HCT116 (cell line): ENCODE data around the gene RBMS1. TPM values are rescaled to one million over a fixed set of nuclear protein-coding genes. Genes with fewer than 3 reads are reported as not detected.
A peak's percentile ranks its signal among the peaks of the same experiment; 100 is the strongest.

Source experiments
- ATAC-seq: fragments of 200-7000 bp; cut with Tn5 transposase; 2 replicates; pipeline ENCODE4 v1.9.1; 2020; ENCODE audit warnings: mild to moderate bottlenecking, moderate library complexity
- BruUV-seq: library from RNA; stranded (reverse); fragments of 400-500 nt; replicated peaks from 2 replicates; lab custom pipeline; 2021; lab: Mats Ljungman, UMichigan
- CTCF ChIA-PET: fragments of 300-600 bp; sonication (Branson Sonifier 250); formaldehyde crosslinking; loops from one replicate; lab custom pipeline; 2021; ENCODE audit warnings: antibody characterized with exemption; lab: Charles Lee
- POLR2A ChIA-PET: fragments of 300-600, 350-600 bp; sonication (Branson Sonifier 250); formaldehyde crosslinking; loops from one replicate; lab custom pipeline; 2021; ENCODE audit warnings: antibody characterized with exemption; lab: Charles Lee
- RAD21 ChIA-PET, 2 experiments: fragments of 300-600 bp; sonication (Branson Sonifier 250); formaldehyde crosslinking; loops; one replicate each; lab custom pipeline; 2023; ENCODE audit warnings: low total read pairs in 2 of 2; ENCODE audit not compliant: uncharacterized antibody in 2 of 2, unreplicated experiment in 2 of 2, low non-redundant PET in 1 of 2; lab: Charles Lee
- DNase-seq: peaks from one replicate; pipeline ENCODE4 v3.0.0-alpha.2; 2010; ENCODE audit warnings: low read depth, low spot score
- H2AFZ ChIP-seq: fragments of 200-600 bp; shearing (Covaris generic), sonication (generic); 2 replicates; pipeline ENCODE4 v1.6.1; 2017; ENCODE audit warnings: low read depth, mixed run types, mixed read lengths, antibody characterized with exemption, low read length; ENCODE audit not compliant: poor library complexity, severe bottlenecking
- H3K27ac ChIP-seq: 2 replicates; pipeline ENCODE4 v1.5.1; 2012; ENCODE audit warnings: low read depth, low read length
- H3K27me3 ChIP-seq: fragments of 200-600 bp; sonication (generic); 2 replicates; pipeline ENCODE4 v1.6.1; 2016; ENCODE audit warnings: mixed run types, low read length, mixed read lengths; ENCODE audit not compliant: insufficient read depth
- H3K36me3 ChIP-seq, 2 experiments: fragments of 200-500 bp in 1 of 2; fragments of 200-600 bp in 1 of 2; sonication (Bioruptor generic) in 1 of 2; sonication (generic) in 1 of 2; 2 replicates each; pipeline versions ENCODE4 v1.5.1 to v1.6.1; 2014 to 2016; ENCODE audit warnings: low read length in 2 of 2, inconsistent platforms in 1 of 2, mixed read lengths in 1 of 2, mixed run types in 1 of 2; ENCODE audit not compliant: insufficient read depth in 2 of 2, control insufficient read depth in 1 of 2
- H3K4me1 ChIP-seq, 2 experiments: fragments of 200-600 bp in 1 of 2; sonication (generic) in 1 of 2; 2 replicates each; pipeline versions ENCODE4 v1.5.1 to v1.6.1; 2012 to 2017; ENCODE audit warnings: low read length in 2 of 2, inconsistent platforms in 1 of 2, mild to moderate bottlenecking in 1 of 2, mixed read lengths in 1 of 2, mixed run types in 1 of 2, moderate library complexity in 1 of 2; ENCODE audit not compliant: insufficient read depth in 2 of 2, control insufficient read depth in 1 of 2
- H3K4me2 ChIP-seq: fragments of 200-600 bp; sonication (generic); 2 replicates; pipeline ENCODE4 v1.6.1; 2017; ENCODE audit warnings: mixed run types, low read length, mixed read lengths
- H3K4me3 ChIP-seq, 2 experiments: fragments of 200-600 bp in 1 of 2; sonication (generic) in 1 of 2; replicated peaks in 1 of 2; 2 replicates each; pipeline ENCODE4 v1.5.1; 2011 to 2016; ENCODE audit warnings: low read length in 2 of 2, control low read depth in 1 of 2, low read depth in 1 of 2, mild to moderate bottlenecking in 1 of 2, mixed read lengths in 1 of 2, mixed run types in 1 of 2
- H3K79me2 ChIP-seq: fragments of 200-600 bp; sonication (generic); 2 replicates; pipeline ENCODE4 v1.6.1; 2017; ENCODE audit warnings: mild to moderate bottlenecking, mixed run types, low read length, moderate library complexity, mixed read lengths; ENCODE audit not compliant: insufficient read depth
- H3K9ac ChIP-seq: fragments of 200-600 bp; sonication (generic); 2 replicates; pipeline ENCODE4 v1.6.1; 2016; ENCODE audit warnings: low read length, mixed read lengths
- H3K9me2 ChIP-seq: fragments of 200-600 bp; sonication (generic), shearing (Covaris generic); 2 replicates; pipeline ENCODE4 v1.6.1; 2017; ENCODE audit warnings: mixed run types, mild to moderate bottlenecking, moderate library complexity; ENCODE audit not compliant: insufficient read depth
- H3K9me3 ChIP-seq, 2 experiments: fragments of 200-500 bp in 1 of 2; fragments of 200-600 bp in 1 of 2; sonication (Bioruptor generic) in 1 of 2; sonication (generic) in 1 of 2; 2 replicates each; pipeline ENCODE4 v1.6.1; 2014 to 2017; ENCODE audit warnings: low read length in 2 of 2, mixed read lengths in 2 of 2, inconsistent platforms in 1 of 2, low read depth in 1 of 2, mild to moderate bottlenecking in 1 of 2, mixed run types in 1 of 2, moderate library complexity in 1 of 2; ENCODE audit not compliant: control insufficient read depth in 1 of 2, insufficient read depth in 1 of 2
- H4K20me1 ChIP-seq: fragments of 200-600 bp; sonication (generic), shearing (Covaris generic); 2 replicates; pipeline ENCODE4 v1.6.1; 2017; ENCODE audit warnings: mixed run types, mild to moderate bottlenecking, moderate library complexity; ENCODE audit not compliant: insufficient read depth
- EGR1 ChIP-seq: IDR thresholded peaks from 2 replicates; pipeline ENCODE4 v1.6.1; 2012; ENCODE audit warnings: low read depth
- FOSL1 ChIP-seq: IDR thresholded peaks from 2 replicates; pipeline ENCODE4 v1.6.1; 2012; ENCODE audit warnings: low read depth
- RAD21 ChIP-seq: IDR thresholded peaks from 2 replicates; pipeline ENCODE4 v1.6.1; 2012; ENCODE audit warnings: low read depth, mild to moderate bottlenecking
- TCF7L2 ChIP-seq: IDR thresholded peaks from 2 replicates; pipeline ENCODE4 v1.7.0; 2011; ENCODE audit warnings: borderline replicate concordance, inconsistent platforms; ENCODE audit not compliant: insufficient read depth, insufficient read length; ENCODE audit errors: extremely low read depth
- intact Hi-C: fragments of 100-400 bp; cut with micrococcal nuclease; formaldehyde crosslinking; loops from 2 replicates; pipeline ENCODE4 v1.10.0; 2022
- total RNA-seq: library from RNA; stranded (reverse); gene quantifications from one replicate; pipeline ENCODE4 v1.2.1, GENCODE V29; 2021; ENCODE audit not compliant: unreplicated experiment
- TF ChIP-seq, protein P1 (sequence below): IDR thresholded peaks from 2 replicates; pipeline ENCODE4 v1.6.1; 2011; ENCODE audit warnings: mild to moderate bottlenecking, low read length, moderate library complexity; ENCODE audit not compliant: insufficient replicate concordance; ENCODE audit errors: extremely low read depth
- TF ChIP-seq, protein P2 (sequence below): IDR thresholded peaks from 2 replicates; pipeline ENCODE4 v1.6.1; 2012

RBMS1 gene
- total RNA-seq, 1 experiment from 2014 or later: 17.6 TPM

DNA sequence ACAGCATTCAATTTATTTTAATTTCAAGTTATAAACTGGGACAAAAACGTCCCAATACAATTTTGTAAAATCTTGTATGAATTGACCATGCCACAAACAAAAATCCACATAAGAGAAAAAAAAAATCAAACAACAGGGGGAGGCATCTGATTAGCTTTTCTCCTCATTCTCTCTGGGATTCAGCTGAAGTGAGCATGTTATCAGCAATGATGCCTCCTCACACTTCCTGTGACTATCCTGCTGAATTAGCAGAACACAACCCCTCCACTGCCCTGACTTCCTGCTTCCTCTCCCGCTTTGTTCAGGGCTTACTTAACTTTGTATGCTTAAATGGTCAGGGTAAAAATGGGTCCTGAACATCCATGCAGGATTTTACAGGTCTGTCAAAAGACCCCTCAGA lies 161.3 kb downstream of the RBMS1 start:
- ATAC-seq (no peak), DNase-seq (no peak)
- no peaks in the 10 kb centered on the region for H3K36me3 ChIP-seq
- intact Hi-C loops: no loop called here
- no peaks in the 10 kb centered on the region for H4K20me1 ChIP-seq
- no peaks in the 10 kb centered on the region for H3K9me2 ChIP-seq
- H3K79me2 ChIP-seq: no peaks in the 10 kb centered on the region
- CTCF ChIA-PET: no interaction called here
- no peaks in the 10 kb centered on the region for H3K9me3 ChIP-seq
- H3K4me1 ChIP-seq: no peaks in the 10 kb centered on the region
- H3K27me3 ChIP-seq: no peaks in the 10 kb centered on the region
- H3K4me3 ChIP-seq: no peak overlapping the region
- RAD21 ChIA-PET: interaction anchor here in 1 of 2 experiments (1.0 kb wide), 1 partner anchor 8 kb away, joined by 3 read pairs; no protein-coding TSS in a partner anchor
- no peak for TF ChIP-seq EGR1
- TF ChIP-seq RAD21: peak; percentile 29; the same call in 1 of the 2 replicates
- no peak for TF ChIP-seq FOSL1
- TF ChIP-seq, protein P1, sequence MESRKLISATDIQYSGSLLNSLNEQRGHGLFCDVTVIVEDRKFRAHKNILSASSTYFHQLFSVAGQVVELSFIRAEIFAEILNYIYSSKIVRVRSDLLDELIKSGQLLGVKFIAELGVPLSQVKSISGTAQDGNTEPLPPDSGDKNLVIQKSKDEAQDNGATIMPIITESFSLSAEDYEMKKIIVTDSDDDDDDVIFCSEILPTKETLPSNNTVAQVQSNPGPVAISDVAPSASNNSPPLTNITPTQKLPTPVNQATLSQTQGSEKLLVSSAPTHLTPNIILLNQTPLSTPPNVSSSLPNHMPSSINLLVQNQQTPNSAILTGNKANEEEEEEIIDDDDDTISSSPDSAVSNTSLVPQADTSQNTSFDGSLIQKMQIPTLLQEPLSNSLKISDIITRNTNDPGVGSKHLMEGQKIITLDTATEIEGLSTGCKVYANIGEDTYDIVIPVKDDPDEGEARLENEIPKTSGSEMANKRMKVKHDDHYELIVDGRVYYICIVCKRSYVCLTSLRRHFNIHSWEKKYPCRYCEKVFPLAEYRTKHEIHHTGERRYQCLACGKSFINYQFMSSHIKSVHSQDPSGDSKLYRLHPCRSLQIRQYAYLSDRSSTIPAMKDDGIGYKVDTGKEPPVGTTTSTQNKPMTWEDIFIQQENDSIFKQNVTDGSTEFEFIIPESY: no peak
- H3K27ac ChIP-seq: no peak overlapping the region
- H2AFZ ChIP-seq: no peak overlapping the region
- H3K9ac ChIP-seq: no peak overlapping the region
- H3K4me2 ChIP-seq: no peak overlapping the region
- no TSS peak for BruUV-seq
- POLR2A ChIA-PET: no interaction called here

DNA sequence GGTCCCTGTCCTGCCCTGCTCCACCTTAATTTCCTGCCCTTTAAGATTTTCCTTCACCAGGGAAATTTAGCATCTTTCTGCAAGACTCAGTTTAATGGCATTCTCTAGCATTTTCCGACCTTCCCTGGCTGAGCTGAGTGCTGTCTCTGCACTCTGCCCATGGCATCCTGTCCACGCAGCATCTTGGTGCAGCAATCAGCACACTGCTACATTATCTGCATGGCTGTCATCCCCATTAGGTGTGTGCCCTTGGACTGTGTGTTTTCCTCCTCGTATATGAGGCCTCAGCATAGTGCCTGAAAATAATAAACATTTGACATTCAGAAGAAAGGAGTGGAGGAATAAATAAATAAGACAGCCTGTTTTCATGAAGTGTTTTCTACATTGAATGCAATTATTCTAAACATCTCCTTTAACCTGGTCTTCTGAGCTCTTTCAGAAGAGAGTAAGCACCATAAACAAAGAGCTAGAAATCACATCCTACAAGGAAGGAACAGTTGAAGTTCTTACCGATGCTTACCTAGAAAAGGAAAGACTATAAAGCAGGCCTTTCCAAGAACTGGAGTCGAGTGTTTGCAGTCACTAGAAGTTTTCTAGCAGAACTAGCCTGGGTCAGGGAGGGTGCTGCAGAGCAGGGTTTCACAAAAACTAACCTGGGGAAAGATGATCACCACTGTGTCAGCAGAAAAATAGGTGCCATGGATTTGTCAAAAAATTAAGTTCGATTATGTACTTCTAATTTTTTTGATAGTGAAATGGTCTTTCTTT lies 162.2 kb downstream of the RBMS1 start:
- POLR2A ChIA-PET: no interaction called here
- H3K36me3 ChIP-seq: no peaks in the 10 kb centered on the region
- H3K4me1 ChIP-seq: no peaks in the 10 kb centered on the region
- no peak overlapping the region for H3K4me2 ChIP-seq
- no TSS peak for BruUV-seq
- H3K27me3 ChIP-seq: no peaks in the 10 kb centered on the region
- H3K4me3 ChIP-seq: no peak overlapping the region
- no peak overlapping the region for H2AFZ ChIP-seq
- H3K79me2 ChIP-seq: no peaks in the 10 kb centered on the region
- no peak overlapping the region for H3K27ac ChIP-seq
- no peak overlapping the region for H3K9ac ChIP-seq
- CTCF ChIA-PET: no interaction called here
- ATAC-seq (no peak), DNase-seq (no peak)
- RAD21 ChIA-PET: no interaction called here
- TF ChIP-seq, protein P2, sequence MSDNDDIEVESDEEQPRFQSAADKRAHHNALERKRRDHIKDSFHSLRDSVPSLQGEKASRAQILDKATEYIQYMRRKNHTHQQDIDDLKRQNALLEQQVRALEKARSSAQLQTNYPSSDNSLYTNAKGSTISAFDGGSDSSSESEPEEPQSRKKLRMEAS: no peak
- no peak for TF ChIP-seq EGR1
- TF ChIP-seq TCF7L2: no peak
- intact Hi-C loops: no loop called here
- no peaks in the 10 kb centered on the region for H3K9me3 ChIP-seq
- no peaks in the 10 kb centered on the region for H4K20me1 ChIP-seq
- no peaks in the 10 kb centered on the region for H3K9me2 ChIP-seq
